NCI-H748 (cell line): ENCODE results near the gene NET1.
A peak's percentile ranks its signal among the peaks of the same experiment; 100 is the strongest.

Experiments used
- DNase-seq: peaks from one replicate; lab custom pipeline; 2025; ENCODE audit not compliant: unreplicated experiment; lab: John Stamatoyannopoulos, UW

Gene NET1

GRCh38 chr10:5442065-5442989 lies 30.0 kb downstream of the NET1 start:
- DNase-seq = peak; percentile 46

- no peak for DNase-seq
Measured at GRCh38 chr10:5442990-5443370, 30.6 kb downstream of the NET1 start.

GRCh38 chr10:5443429-5443828 lies 31.1 kb downstream of the NET1 start:
- DNase-seq = no peak

GRCh38 chr10:5445006-5445405 lies 32.6 kb downstream of the NET1 start:
- DNase-seq = no peak

- peak; percentile 90 for DNase-seq
Measured at GRCh38 chr10:5446390-5446926, 34.1 kb downstream of the NET1 start.

GRCh38 chr10:5447056-5447455 lies 34.7 kb downstream of the NET1 start:
- DNase-seq = no peak

- DNase-seq = no peak
Measured at GRCh38 chr10:5447611-5448071, 35.3 kb downstream of the NET1 start.

- no peak for DNase-seq
Measured at GRCh38 chr10:5448333-5449001, 36.1 kb downstream of the NET1 start.

GRCh38 chr10:5449227-5449626 lies 36.9 kb downstream of the NET1 start:
- no peak for DNase-seq

- DNase-seq = no peak
Measured at GRCh38 chr10:5449823-5450222, 37.5 kb downstream of the NET1 start.

GRCh38 chr10:5450605-5451384 lies 38.4 kb downstream of the NET1 start:
- no peak for DNase-seq

- DNase-seq = no peak
Measured at GRCh38 chr10:5453749-5454489, 41.6 kb downstream of the NET1 start.

GRCh38 chr10:5456563-5456962 lies 44.2 kb downstream of the NET1 start:
- no peak for DNase-seq

GRCh38 chr10:5457741-5458140 lies 45.4 kb downstream of the NET1 start:
- DNase-seq = no peak

- no peak for DNase-seq
Measured at GRCh38 chr10:5458425-5458824, 46.1 kb downstream of the NET1 start.

GRCh38 chr10:5458949-5459747 lies 46.8 kb downstream of the NET1 start:
- DNase-seq = no peak

- no peak for DNase-seq
Measured at GRCh38 chr10:5460468-5461202, 48.3 kb downstream of the NET1 start.

GRCh38 chr10:5461203-5461588 lies 48.8 kb downstream of the NET1 start:
- DNase-seq = no peak
